GM21423 (cell line): ENCODE measurements around the gene INPP1.
"Not testable (repeated sequence)": the region's sequence is repeated elsewhere in the genome, so short reads cannot be mapped to it uniquely, and the experiment has no call there.

Experiments
- ATAC-seq: cut with Tn5 transposase; IDR thresholded peaks from one replicate; pipeline ENCODE4 v1.9.1; 2021; ENCODE audit warnings: mild to moderate bottlenecking, moderate library complexity; ENCODE audit not compliant: unreplicated experiment

The INPP1 gene

DNA sequence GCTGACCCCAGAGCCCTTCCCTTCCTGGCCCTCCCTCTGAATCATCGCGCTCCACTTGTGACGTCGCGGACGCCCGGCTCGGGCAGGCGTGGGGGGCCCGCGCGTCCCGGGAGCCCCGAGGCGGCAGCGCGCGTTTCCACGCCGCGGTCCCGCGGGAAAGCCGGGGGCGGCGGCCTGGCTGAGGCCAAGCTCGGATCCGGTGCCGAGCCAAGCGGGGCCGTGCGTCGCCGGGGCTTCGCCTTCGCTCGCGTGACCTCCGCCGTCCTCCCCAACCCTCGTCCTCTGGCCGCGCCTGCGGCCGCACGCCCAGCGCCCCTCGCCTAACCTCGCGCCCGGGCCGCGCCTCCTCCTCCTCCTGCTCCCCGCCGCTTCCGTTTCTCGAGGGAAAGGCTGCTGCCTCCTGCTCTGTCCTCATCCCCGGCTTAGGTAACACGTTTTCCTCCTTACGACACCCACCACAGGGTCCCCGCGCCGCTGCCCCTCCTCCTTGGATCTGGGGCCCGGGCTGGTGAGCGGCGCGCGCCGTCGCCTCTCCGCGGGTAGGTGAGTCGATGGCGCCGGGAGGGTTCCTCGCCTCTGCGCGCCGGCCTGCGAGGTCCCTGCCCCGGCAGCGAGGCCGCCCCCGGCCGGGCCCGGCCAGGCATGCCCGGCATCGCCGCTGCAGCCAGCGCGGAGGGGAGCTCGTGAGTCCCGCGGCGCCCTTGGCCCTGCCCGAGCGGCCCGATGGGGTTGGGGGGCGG, at the start of gene INPP1:
Gene INPP1, plus strand, starts transcription at position 54 of the 740 bp plus-strand sequence. CDS start 16,514 bp downstream, outside the sequence.
- peak; percentile 52 for ATAC-seq

- ATAC-seq, result not testable (repeated sequence)
These were observed 45.5 kb upstream of the INPP1 start for GRCh38 chr2:190297880-190298279.

GRCh38 chr2:190301032-190301431, 42.4 kb upstream of the INPP1 start:
- no peak for ATAC-seq

DNA sequence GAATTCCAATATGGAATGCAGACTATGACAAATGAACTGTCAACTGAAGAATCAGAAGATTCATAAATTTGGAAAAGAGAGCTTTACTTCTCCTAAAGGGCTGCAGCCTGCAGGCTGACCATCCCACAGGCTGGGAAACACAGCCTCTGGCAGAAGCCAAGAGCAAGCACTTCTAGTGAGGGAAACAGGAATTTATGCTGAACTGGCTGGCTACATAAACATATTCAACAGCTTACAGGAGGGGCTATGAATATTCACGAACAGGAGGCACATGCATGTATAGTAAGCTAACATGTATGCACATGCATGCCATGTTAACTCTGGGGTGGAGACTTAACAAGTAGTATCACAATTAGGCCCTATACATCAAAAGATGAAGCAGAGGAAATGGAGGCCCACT, 41.3 kb upstream of the INPP1 start:
- no peak for ATAC-seq

DNA sequence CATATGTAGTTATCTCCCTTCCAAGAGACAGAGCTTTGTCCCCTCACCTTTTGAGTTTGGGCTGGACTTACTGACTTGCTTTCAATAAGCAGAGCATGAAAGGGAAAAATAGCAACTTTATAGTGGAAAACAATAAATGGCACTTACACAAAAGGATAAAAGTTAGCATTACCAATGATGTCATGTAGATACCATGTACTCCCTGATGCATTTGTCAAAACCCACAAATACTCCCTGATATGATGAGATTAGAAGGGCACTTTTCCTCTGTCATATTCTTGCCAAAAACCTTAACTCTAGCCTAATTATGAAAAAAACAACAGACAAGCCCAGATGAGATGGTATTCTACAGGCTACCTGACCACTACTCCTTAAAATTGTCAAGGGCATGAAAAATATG, 39.7 kb upstream of the INPP1 start:
- ATAC-seq, result no peak

GRCh38 chr2:190304404-190304803, 39.0 kb upstream of the INPP1 start:
- no peak for ATAC-seq

- ATAC-seq, result no peak
These were observed 35.4 kb upstream of the INPP1 start for GRCh38 chr2:190308031-190308430.

DNA sequence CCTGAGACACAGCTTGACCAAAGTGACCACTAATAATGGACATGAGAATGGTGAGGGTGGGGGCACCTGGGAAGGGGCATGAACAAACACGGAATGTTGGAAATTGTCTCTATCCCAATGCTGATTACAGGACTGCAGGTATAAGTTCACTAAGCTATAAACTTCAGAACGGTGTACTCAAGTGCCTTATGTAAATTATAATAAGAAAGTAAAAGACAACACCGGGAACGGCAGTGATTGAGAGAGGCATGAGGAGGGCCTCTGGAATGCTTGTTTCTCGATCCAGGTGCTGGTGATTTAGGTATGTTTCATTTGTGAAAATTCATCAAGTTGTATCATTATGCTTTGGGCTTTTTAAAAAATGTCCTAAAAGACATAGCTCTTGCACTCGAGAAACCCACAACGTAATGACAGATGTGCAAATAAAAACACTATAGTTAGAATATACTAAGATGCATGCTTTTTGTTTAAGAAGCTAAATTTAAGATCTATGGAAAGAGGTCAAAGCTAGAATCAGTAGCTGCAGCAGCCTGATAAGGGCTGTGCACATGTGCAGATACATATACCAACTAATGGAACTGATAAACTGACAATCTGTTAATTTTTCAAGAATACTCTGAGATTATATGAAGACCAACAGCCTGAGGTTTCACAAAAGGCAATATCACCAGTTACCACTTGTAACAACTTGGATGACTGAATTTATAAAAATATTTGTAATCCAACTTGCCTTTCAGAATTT, 31.3 kb upstream of the INPP1 start:
- no peak for ATAC-seq

DNA sequence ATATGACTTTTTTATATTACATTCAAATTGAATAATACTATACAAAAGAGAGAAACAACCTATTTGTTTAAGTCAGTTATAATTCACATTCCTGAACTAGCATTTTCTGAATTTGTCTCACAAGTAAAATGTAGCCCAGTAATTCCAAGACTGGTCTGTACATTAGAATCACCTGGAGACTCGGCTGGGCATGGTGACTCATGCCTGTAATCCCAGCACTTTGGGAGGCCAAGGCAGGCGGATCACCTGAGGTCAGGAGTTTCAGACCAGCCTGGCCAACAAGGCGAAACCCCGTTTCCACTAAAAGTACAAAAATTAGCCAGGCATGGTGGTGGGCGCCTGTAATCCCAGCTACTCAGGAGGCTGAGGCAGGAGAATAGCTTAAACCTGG, 30.8 kb upstream of the INPP1 start:
- not testable (repeated sequence) for ATAC-seq

- ATAC-seq, result no peak
These were observed 29.5 kb upstream of the INPP1 start for GRCh38 chr2:190313880-190314279.

GRCh38 chr2:190315273-190315672, 28.1 kb upstream of the INPP1 start:
- no peak for ATAC-seq

DNA sequence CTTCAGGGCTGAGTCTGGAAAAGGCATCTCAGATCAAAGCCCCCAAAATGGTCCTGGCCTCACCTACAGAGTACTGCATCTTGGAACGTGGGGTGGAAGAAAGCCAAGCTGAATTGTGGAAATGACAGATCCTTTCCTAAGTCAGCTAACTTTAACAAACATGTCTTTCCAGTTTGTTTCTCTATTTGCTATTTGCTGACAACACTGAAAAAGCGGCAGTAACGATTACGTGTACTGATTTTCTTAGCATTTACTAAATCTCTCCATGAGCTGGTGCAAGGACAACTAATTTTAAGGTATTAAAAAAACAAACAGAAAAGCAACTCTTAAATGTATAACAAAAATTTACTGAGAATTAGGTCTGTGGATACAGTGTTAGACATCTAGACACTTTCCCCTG, 24.9 kb upstream of the INPP1 start:
- no peak for ATAC-seq

DNA sequence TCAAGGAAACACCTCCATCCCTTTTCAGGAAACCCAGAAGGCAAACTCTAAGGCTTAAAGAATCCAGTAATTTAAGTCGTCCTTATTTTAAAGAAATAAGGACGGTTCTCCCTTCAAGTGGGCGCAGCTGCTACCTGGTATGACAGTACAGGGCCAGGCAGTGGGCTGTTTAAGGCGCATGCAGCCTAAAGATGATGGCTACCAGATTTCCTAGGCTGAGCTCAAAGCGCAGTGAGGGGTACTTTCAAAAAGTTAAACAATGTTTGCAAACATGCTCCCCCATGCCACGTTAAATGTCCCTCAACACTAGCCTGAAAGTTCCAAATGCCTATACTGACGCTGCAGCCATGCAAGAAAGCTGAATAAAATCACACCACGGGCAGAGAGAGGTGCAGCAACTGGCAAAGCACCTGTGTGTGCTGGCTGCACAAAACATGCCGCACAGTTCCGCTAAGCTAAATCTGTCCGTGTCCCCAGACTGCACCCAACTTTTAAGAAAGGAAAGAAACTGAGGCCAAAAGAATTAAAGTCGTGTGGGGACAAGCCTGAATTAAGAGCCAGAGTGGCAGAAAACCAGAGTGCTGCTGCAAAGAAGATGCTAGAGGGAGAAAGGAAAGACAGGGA, 24.3 kb upstream of the INPP1 start:
- peak; percentile 33 for ATAC-seq

- peak; percentile 97 for ATAC-seq
These were observed 23.6 kb upstream of the INPP1 start, which contains the start of gene HIBCH for GRCh38 chr2:190319555-190320498. Gene HIBCH (minus strand): TSS chr2:190319826. CDS start chr2:190319750, 76 bp downstream.

- no peak for ATAC-seq
These were observed 22.7 kb upstream of the INPP1 start for GRCh38 chr2:190320696-190321095.

DNA sequence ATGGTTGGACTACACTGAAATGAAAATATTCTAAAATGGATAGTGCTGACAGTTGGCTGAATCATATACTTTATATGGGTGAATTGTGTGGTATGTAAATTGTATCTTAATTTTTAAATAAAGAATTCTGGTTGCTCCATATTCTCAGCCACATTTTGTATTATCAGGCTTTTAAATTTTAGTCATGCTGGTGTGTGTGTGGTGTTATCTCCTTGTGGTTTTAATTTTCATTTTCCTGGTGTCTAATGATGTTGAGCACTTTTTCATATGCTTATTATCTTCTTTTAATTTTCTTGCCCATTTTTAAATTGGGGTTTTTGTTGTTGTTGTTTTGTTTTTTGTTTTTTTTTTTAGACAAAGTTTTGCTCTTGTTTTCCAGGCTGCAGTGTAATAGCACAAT, 20.0 kb upstream of the INPP1 start:
- ATAC-seq, result no peak

GRCh38 chr2:190325588-190325987, 17.8 kb upstream of the INPP1 start:
- no peak for ATAC-seq

- ATAC-seq, result no peak
These were observed 15.4 kb upstream of the INPP1 start for GRCh38 chr2:190327867-190328572.

DNA sequence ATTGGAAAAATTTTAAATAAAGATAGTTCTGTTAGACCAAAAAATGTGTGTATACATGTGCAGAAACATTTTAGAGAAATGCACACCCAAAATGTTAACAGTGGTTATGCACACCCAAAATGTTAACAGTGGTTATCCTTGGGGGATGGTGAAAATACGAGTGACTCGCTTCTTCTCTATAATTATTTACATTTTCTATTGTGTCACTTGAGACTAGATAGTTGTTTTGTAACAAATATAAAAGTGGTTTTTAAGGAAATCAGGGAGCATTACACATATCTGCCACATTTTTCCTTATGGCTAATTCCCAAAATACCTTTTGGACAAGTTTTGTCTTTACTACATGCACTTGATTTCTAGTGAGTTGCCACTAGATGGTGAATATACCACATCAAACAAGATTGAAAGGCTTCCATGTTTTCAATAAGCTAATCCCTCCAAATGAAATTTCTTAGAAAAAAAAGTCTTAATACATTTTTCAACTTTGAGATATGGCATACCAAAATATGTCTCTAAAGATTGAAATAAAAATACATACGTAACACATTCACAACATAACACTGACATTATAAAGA, 14.7 kb upstream of the INPP1 start:
- no peak for ATAC-seq

- ATAC-seq, result no peak
These were observed 10.0 kb upstream of the INPP1 start for GRCh38 chr2:190333395-190333794.
